Measurements from ENCODE around the gene FNIP2.
"Not testable (repeated sequence)": the region's sequence is repeated elsewhere in the genome, so short reads cannot be mapped to it uniquely, and the experiment has no call there.

Gene FNIP2

GRCh38 chr4:158870282-158870625, 101.4 kb downstream of the FNIP2 start:
- DNase-seq (ENCODE audit: low read depth, low spot score) = no peak

- peak; percentile 35 for DNase-seq (ENCODE audit: low read depth, low spot score)
Measured at GRCh38 chr4:158870626-158871334, 102.0 kb downstream of the FNIP2 start.

- no peak for DNase-seq (ENCODE audit: low read depth, low spot score)
Measured at GRCh38 chr4:158871335-158871724, 102.5 kb downstream of the FNIP2 start.

- no peak for DNase-seq (ENCODE audit: low read depth, low spot score)
Measured at GRCh38 chr4:158873795-158874401, 105.1 kb downstream of the FNIP2 start.

- DNase-seq (ENCODE audit: low read depth, low spot score) = no peak
Measured at GRCh38 chr4:158875026-158875425, 106.2 kb downstream of the FNIP2 start.

GRCh38 chr4:158875455-158875854, 106.6 kb downstream of the FNIP2 start:
- DNase-seq (ENCODE audit: low read depth, low spot score) = no peak

- DNase-seq (ENCODE audit: low read depth, low spot score) = no peak
Measured at GRCh38 chr4:158877069-158877468, 108.2 kb downstream of the FNIP2 start.

GRCh38 chr4:158882142-158882541, 113.3 kb downstream of the FNIP2 start:
- DNase-seq (ENCODE audit: low read depth, low spot score) = not testable (repeated sequence)

- DNase-seq (ENCODE audit: low read depth, low spot score) = no peak
Measured at GRCh38 chr4:158884280-158884679, 115.5 kb downstream of the FNIP2 start.

- no peak for DNase-seq (ENCODE audit: low read depth, low spot score)
Measured at GRCh38 chr4:158885564-158885963, 116.7 kb downstream of the FNIP2 start.

GRCh38 chr4:158890294-158890693, 121.5 kb downstream of the FNIP2 start:
- no peak for DNase-seq (ENCODE audit: low read depth, low spot score)

GRCh38 chr4:158891256-158891655, 122.4 kb downstream of the FNIP2 start:
- DNase-seq (ENCODE audit: low read depth, low spot score) = no peak

GRCh38 chr4:158894826-158895225, 126.0 kb downstream of the FNIP2 start:
- DNase-seq (ENCODE audit: low read depth, low spot score) = no peak

GRCh38 chr4:158895797-158896576, 127.2 kb downstream of the FNIP2 start:
- peak; percentile 28 for DNase-seq (ENCODE audit: low read depth, low spot score)

- not testable (repeated sequence) for DNase-seq (ENCODE audit: low read depth, low spot score)
Measured at GRCh38 chr4:158896577-158897238, 127.9 kb downstream of the FNIP2 start.

- not testable (repeated sequence) for DNase-seq (ENCODE audit: low read depth, low spot score)
Measured at GRCh38 chr4:158900408-158900807, 131.6 kb downstream of the FNIP2 start.

- peak; percentile 65 for DNase-seq (ENCODE audit: low read depth, low spot score)
Measured at GRCh38 chr4:158902280-158903078, 133.7 kb downstream of the FNIP2 start.

- no peak for DNase-seq (ENCODE audit: low read depth, low spot score)
Measured at GRCh38 chr4:158903079-158903456, 134.2 kb downstream of the FNIP2 start.

GRCh38 chr4:158903472-158904043, 134.7 kb downstream of the FNIP2 start:
- no peak for DNase-seq (ENCODE audit: low read depth, low spot score)

GRCh38 chr4:158904815-158905214, 136.0 kb downstream of the FNIP2 start:
- DNase-seq (ENCODE audit: low read depth, low spot score) = no peak

GRCh38 chr4:158906073-158906472, 137.2 kb downstream of the FNIP2 start:
- no peak for DNase-seq (ENCODE audit: low read depth, low spot score)

All from iPS DF 19.7 (cell line).